Measurements from ENCODE around the gene JDP2.

DNA sequence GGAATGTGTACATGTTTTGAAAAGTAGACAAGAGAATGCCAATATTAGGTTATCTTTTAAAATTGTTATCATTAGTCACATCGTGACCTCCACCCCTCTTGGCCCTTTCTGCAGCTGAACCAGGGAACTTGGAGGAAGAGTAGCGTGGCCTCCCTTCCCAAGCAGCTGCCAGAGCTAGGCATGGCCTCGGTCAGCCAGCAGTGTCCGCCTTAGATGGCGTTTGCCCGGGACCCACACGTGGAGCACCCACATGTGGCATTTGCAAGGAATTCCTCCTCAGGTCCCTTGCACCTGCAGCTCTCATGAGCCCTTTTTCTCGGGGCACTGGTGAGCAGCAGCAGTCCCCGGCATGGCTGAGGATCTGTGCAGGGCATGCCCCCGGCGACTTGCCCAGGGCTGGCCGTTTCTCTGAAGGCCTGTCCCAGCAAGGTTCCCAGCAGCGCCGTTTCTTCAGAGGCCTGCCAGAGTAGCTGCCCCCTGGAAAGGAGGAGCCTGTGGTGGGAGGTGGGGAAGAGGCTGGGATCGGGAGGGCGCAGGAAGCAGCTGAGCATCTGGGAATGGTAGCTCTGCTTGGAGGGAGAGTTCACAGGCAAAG lies 10.8 kb downstream of the JDP2 start:
- TF ChIP-seq CTCF (IDR thresholded peaks at IDR 0.05; ENCODE audit: low read length) (no peak), EZH2 (IDR thresholded peaks at IDR 0.05; ENCODE audit: borderline replicate concordance, low read length) (no peak)

All from OCI-LY1 (cell line).